ENCODE data around the gene GSC2. TPM values are rescaled to one million over a fixed set of nuclear protein-coding genes. Genes with fewer than 3 reads are reported as not detected.

GSC2 gene
- total and polyA plus RNA-seq, 2 of the 4 experiments (the other 2 are of a cell fraction): not detected

DNA sequence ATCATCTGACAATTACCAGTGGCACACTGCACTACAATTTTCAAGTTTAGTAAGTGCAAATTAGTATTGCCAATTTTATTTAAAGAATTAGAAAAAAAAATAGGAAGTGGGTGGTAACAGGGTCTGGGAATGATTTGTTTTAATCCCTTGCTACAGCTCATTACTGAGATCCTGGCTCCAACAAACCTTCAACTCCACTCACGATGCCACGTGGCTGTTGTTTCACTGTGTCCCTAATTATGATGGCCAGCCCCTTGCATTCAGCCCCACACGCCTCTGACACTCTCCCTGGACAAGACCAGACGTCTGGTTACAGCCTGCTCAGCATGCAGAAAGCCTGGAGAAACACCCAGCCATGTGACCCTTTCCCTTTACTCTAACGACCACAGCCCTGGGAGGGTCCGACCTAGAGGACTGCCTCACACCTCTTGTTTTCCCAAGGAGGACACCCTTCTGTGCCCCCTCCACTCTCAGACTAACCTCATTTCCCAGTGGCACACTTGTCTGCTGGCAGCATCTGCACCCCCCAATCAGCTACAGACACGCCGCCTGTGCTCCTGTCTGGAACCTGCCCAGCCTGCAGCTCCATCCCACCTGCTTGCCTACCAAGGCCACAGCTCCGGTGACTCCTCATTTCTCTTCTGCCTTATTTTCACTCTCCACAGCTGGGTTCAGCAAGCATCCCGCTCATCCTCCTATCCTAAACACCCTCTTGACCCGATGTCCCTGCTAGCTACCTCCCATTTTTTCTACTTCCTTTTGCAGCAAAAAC, 46.9 kb upstream of the GSC2 start:
- H3K4ac ChIP-seq (ENCODE audit: low read depth, low read length): no peak overlapping the region
- BruUV-seq (replicated peaks): no TSS peak
- H3K27me3 ChIP-seq (ENCODE audit: control insufficient read depth, insufficient read depth, low read length): no peaks in the 10 kb centered on the region
- no peak overlapping the region for H2BK120ac ChIP-seq (ENCODE audit: low read depth, low read length)
- H4K20me1 ChIP-seq (ENCODE audit: insufficient read depth, low read length): no peaks in the 10 kb centered on the region
- no peak overlapping the region for H3K27ac ChIP-seq (ENCODE audit: insufficient read depth, low read length)
- H3K56ac ChIP-seq (ENCODE audit: extremely low read depth, insufficient read depth, low read length): no peak overlapping the region
- no peak overlapping the region for H2BK5ac ChIP-seq (ENCODE audit: low read depth, low read length, poor library complexity, severe bottlenecking)
- no peak overlapping the region for H3K4me2 ChIP-seq (ENCODE audit: low read depth, low read length)
- H2AK9ac ChIP-seq (replicated peaks; ENCODE audit: low read depth, low read length, poor library complexity): no peak overlapping the region
- H3K18ac ChIP-seq (ENCODE audit: low read depth, low read length): no peak overlapping the region
- TF ChIP-seq POLR2A (IDR thresholded peaks at IDR 0.05; ENCODE audit: low read depth, low read length) (no peak), MAFK (IDR thresholded peaks at IDR 0.05; ENCODE audit: low read depth, low read length) (no peak), CHD1 (IDR thresholded peaks at IDR 0.05; ENCODE audit: low read depth, low read length) (no peak), MAZ (IDR thresholded peaks at IDR 0.05; ENCODE audit: borderline replicate concordance, low read depth, low read length) (no peak), MXI1 (IDR thresholded peaks at IDR 0.05; ENCODE audit: borderline replicate concordance, low read depth, low read length) (no peak), RAD21 (IDR thresholded peaks at IDR 0.05; ENCODE audit: low read length) (no peak), FOS (IDR thresholded peaks at IDR 0.05; ENCODE audit: low read depth, low read length) (no peak), RFX5 (IDR thresholded peaks at IDR 0.05; ENCODE audit: low read depth, low read length) (no peak)
- TF ChIP-seq, protein P1, sequence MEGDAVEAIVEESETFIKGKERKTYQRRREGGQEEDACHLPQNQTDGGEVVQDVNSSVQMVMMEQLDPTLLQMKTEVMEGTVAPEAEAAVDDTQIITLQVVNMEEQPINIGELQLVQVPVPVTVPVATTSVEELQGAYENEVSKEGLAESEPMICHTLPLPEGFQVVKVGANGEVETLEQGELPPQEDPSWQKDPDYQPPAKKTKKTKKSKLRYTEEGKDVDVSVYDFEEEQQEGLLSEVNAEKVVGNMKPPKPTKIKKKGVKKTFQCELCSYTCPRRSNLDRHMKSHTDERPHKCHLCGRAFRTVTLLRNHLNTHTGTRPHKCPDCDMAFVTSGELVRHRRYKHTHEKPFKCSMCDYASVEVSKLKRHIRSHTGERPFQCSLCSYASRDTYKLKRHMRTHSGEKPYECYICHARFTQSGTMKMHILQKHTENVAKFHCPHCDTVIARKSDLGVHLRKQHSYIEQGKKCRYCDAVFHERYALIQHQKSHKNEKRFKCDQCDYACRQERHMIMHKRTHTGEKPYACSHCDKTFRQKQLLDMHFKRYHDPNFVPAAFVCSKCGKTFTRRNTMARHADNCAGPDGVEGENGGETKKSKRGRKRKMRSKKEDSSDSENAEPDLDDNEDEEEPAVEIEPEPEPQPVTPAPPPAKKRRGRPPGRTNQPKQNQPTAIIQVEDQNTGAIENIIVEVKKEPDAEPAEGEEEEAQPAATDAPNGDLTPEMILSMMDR (conservative IDR thresholded peaks at IDR 0.05; ENCODE audit: low read depth, low read length): no peak
- no peak overlapping the region for H3K14ac ChIP-seq (replicated peaks; ENCODE audit: low read depth, low read length)
- ChIA-PET CTCF (no interaction called here), POLR2A (ENCODE audit: unreplicated experiment) (no interaction called here)
- intact Hi-C loops (cut with micrococcal nuclease) (no loop called here), in situ Hi-C loops (cut with MboI; ENCODE audit: low sequenced_read_pairs) (no loop called here), dilution Hi-C loops (cut with HindIII; ENCODE audit: low sequenced_read_pairs, unreplicated experiment) (no loop called here)
- no peak overlapping the region for H2AFZ ChIP-seq (replicated peaks; ENCODE audit: low read length, poor library complexity)
- H4K8ac ChIP-seq (ENCODE audit: low read depth in 2 of 2, low read length in 2 of 2): no peak overlapping the region
- no peak overlapping the region for H4K91ac ChIP-seq (ENCODE audit: insufficient read depth, low read depth, low read length)
- no peak overlapping the region for H3K9ac ChIP-seq (ENCODE audit: low read depth, low read length)
- no peaks in the 10 kb centered on the region for H3K9me3 ChIP-seq (ENCODE audit: control insufficient read depth, insufficient read depth, low read length)
- ATAC-seq (ENCODE audit: low read depth) (no peak), DNase-seq (no peak)
- H3K4me3 ChIP-seq (ENCODE audit: insufficient read depth, low read depth, low read length): no peak overlapping the region
- 77% methylated on average over 7 of the region's 11 CpGs; no CpG with 5 or more reads in 1 of the 2 experiments for WGBS, 2 experiments (ENCODE audit: extremely low coverage in 2 of 2, insufficient read length in 1 of 2)
- no peak overlapping the region for H2BK15ac ChIP-seq (ENCODE audit: low read depth, low read length)
- no peaks in the 10 kb centered on the region for H3K4me1 ChIP-seq (ENCODE audit: control insufficient read depth, insufficient read depth, low read length)
- H2BK20ac ChIP-seq (ENCODE audit: low read depth, low read length): no peak overlapping the region
- H2AK5ac ChIP-seq (ENCODE audit: low read depth, low read length): no peak overlapping the region
- H3K23ac ChIP-seq (ENCODE audit: low read depth, low read length): no peak overlapping the region
- no peaks in the 10 kb centered on the region for H3K79me1 ChIP-seq (ENCODE audit: low read depth in 1 of 2, low read length in 2 of 2)
- H3K9me1 ChIP-seq (ENCODE audit: insufficient read depth, low read length): peaks cover 13% of the 10 kb centered on the region
- peaks cover 14% of the 10 kb centered on the region; the same call in 1 of the 2 replicates for H3K36me3 ChIP-seq (ENCODE audit: control insufficient read depth, insufficient read depth, low read length)
- no peak overlapping the region for H4K5ac ChIP-seq (ENCODE audit: low read depth, low read length)

All from IMR-90 (cell line).